Measurements from ENCODE around the gene ICAM2. TPM values are rescaled to one million over a fixed set of nuclear protein-coding genes. Genes with fewer than 3 reads are reported as not detected.

Gene ICAM2
- total RNA-seq, 1 donor from 2014 or later, result 212 TPM

DNA sequence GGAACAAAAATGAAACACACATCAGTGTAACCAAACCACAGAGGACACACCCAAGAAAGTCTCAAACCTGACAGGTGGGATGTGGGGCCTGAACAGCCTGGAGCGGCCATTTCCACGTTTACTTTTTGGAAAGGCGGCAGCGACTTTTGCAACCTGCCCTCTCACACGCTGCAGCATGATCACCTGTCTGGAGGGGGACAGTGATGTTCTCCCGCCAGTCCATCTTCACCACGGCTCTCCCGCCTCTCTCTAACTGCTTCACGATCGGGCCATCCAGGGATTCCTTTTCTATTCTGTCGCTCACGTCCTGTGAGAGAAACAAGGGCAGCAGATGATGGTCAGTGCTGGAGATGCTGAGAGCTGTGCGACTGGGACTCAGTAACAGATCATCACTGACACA, 24.7 kb upstream of the ICAM2 start:
- DNase-seq (ENCODE audit: low spot score in 2 of 2), result no peak
- TF ChIP-seq, protein P1, sequence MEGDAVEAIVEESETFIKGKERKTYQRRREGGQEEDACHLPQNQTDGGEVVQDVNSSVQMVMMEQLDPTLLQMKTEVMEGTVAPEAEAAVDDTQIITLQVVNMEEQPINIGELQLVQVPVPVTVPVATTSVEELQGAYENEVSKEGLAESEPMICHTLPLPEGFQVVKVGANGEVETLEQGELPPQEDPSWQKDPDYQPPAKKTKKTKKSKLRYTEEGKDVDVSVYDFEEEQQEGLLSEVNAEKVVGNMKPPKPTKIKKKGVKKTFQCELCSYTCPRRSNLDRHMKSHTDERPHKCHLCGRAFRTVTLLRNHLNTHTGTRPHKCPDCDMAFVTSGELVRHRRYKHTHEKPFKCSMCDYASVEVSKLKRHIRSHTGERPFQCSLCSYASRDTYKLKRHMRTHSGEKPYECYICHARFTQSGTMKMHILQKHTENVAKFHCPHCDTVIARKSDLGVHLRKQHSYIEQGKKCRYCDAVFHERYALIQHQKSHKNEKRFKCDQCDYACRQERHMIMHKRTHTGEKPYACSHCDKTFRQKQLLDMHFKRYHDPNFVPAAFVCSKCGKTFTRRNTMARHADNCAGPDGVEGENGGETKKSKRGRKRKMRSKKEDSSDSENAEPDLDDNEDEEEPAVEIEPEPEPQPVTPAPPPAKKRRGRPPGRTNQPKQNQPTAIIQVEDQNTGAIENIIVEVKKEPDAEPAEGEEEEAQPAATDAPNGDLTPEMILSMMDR (IDR thresholded peaks at IDR 0.05), result no peak
- Histone ChIP-seq H3K4me1 (no peaks in the 10 kb centered on the region), H3K27ac (no peak overlapping the region), H3K4me3 (no peak overlapping the region), H3K9me3 (no peaks in the 10 kb centered on the region), H3K27me3 (no peaks in the 10 kb centered on the region), H3K36me3 (peaks cover 52 to 67% of the 10 kb centered on the region in 2 donors)
- intact Hi-C loops (cut with DNase I), result no loop called here

DNA sequence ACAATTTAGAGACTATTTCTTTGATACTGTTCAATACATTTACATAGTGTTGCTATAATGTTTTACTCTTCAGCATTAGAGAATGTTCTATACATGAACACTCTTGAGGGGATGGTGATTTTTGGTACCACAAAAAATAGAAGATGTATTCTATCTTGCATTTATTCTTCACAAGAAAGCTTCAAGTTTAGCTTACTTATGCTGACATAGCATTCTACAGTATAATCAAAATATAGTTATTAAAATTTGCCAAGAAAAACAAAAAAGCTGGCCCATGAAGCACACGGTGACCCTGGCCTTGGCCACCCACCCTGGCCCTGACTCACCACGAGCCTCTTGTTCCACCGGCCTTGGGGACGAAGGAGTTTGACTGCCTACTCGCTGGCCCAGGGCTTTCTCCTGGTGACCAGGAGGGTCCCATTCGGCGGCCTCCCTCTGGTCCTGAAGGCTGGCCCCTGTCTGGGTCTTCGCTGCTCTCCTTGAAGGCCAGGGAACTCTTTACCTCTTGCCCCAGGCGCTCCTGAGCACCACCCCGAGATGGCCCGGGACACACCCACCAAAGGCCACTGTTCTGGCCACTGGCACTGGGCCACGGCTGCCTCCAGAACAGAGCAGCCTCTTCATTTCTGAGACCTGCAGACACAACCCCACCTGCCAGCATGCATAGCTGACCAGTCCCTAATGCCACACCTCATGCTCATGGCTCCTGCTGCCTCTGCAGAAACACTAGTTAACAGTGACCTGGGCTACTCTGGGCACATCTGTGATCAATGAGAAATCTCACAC, 22.5 kb upstream of the ICAM2 start:
- no peak overlapping the region for H3K27ac ChIP-seq
- TF ChIP-seq, protein P1 (IDR thresholded peaks at IDR 0.05), result no peak
- no peaks in the 10 kb centered on the region for H3K4me1 ChIP-seq
- DNase-seq (ENCODE audit: low spot score in 2 of 2), result no peak
- H3K4me3 ChIP-seq, result no peak overlapping the region
- H3K36me3 ChIP-seq, result peaks cover 41 to 49% of the 10 kb centered on the region in 2 donors
- no peaks in the 10 kb centered on the region for H3K9me3 ChIP-seq
- H3K27me3 ChIP-seq, result no peaks in the 10 kb centered on the region
- intact Hi-C loops (cut with DNase I), result no loop called here

DNA sequence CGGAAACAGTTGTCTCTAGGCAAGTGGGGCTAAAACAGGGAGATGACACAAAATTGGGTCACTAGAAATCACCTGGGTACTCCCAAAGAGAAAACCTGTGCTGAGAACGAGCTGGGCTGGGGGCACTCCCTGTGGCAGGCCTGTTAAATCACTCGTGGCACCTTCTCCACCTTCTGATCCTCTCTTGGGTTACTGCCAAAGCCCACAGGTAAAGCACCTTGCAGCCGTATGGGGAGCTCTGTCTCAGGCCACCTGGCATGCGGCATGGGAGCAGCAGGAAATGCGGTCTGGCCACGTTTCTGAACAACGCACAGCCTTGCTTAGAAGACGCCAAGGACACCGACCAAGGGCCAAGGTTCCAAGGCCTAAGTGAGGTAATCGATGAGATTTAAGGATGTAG, 21.5 kb upstream of the ICAM2 start:
- H3K4me3 ChIP-seq, result no peak overlapping the region
- H3K27ac ChIP-seq, result no peak overlapping the region
- H3K4me1 ChIP-seq, result no peaks in the 10 kb centered on the region
- intact Hi-C loops (cut with DNase I), result no loop called here
- TF ChIP-seq, protein P1 (IDR thresholded peaks at IDR 0.05), result no peak
- H3K9me3 ChIP-seq, result no peaks in the 10 kb centered on the region
- peaks cover 34 to 41% of the 10 kb centered on the region in 2 donors for H3K36me3 ChIP-seq
- no peaks in the 10 kb centered on the region for H3K27me3 ChIP-seq
- DNase-seq (ENCODE audit: low spot score in 2 of 2), result peak in 1 of 2 donors; percentile 28

DNA sequence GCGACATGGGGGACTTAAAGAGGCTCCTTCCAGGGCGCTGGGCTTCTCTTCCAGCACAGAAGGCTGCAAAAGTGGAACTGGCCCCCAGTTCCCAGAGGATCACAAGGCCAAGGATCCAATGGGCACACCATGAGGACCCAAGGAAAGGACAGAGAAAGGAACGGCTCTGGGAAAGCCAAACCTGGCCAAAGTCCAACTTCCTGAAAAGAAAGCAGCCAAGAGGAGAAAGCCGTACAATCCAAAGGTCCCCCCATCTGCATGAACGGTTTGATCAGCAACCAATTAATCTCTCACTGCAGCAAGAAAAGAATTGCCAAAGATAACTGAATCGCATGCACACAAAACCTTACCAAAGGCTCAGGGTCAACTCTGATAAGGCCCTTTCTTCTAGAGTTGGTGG, 19.8 kb upstream of the ICAM2 start:
- no peak overlapping the region for H3K4me3 ChIP-seq
- H3K36me3 ChIP-seq, result peaks cover 18 to 23% of the 10 kb centered on the region in 2 donors
- H3K9me3 ChIP-seq, result no peaks in the 10 kb centered on the region
- TF ChIP-seq, protein P1 (IDR thresholded peaks at IDR 0.05), result no peak
- no peak overlapping the region for H3K27ac ChIP-seq
- peak in 1 of 2 donors; percentile 45 for DNase-seq (ENCODE audit: low spot score in 2 of 2)
- H3K27me3 ChIP-seq, result no peaks in the 10 kb centered on the region
- H3K4me1 ChIP-seq, result no peaks in the 10 kb centered on the region
- intact Hi-C loops (cut with DNase I), result no loop called here

DNA sequence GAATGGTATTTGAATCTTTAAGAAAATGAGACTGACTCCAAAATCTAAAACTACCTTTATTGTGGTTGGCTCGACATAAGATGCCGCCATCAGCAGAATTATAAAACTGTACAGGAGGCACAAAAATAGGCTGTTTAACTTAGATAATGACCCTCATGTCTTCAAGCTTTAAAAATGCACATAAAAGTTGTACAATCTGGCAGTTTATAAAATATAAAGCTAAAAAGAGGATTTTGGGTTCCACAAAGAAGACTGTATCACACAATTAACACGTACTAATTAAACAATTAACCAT, 18.6 kb upstream of the ICAM2 start:
- no peaks in the 10 kb centered on the region for H3K9me3 ChIP-seq
- TF ChIP-seq, protein P1 (IDR thresholded peaks at IDR 0.05), result no peak
- H3K27ac ChIP-seq, result no peak overlapping the region
- no peaks in the 10 kb centered on the region for H3K27me3 ChIP-seq
- no peak for DNase-seq (ENCODE audit: low spot score in 2 of 2)
- intact Hi-C loops (cut with DNase I), result no loop called here
- peaks cover 6 to 12% of the 10 kb centered on the region in 2 donors for H3K36me3 ChIP-seq
- no peaks in the 10 kb centered on the region for H3K4me1 ChIP-seq
- no peak overlapping the region for H3K4me3 ChIP-seq
